ENCODE data around the gene RASL10A.
"Not testable (repeated sequence)": the region's sequence is repeated elsewhere in the genome, so short reads cannot be mapped to it uniquely, and the experiment has no call there.

RASL10A gene

GRCh38 chr22:29344889-29345288 lies 29.4 kb upstream of the RASL10A start:
- not testable (repeated sequence) for H3K9me3 ChIP-seq (ENCODE audit: control insufficient read depth, low read length); H3K27me3 ChIP-seq (ENCODE audit: control insufficient read depth, insufficient read depth, low read length); H3K4me1 ChIP-seq (ENCODE audit: control insufficient read depth, insufficient read depth, low read length); H3K4me3 ChIP-seq (ENCODE audit: low read length); H3K9ac ChIP-seq (ENCODE audit: low read length)
- peaks cover 28% of the 10 kb centered on the region for H3K36me3 ChIP-seq (ENCODE audit: control insufficient read depth, insufficient read depth, low read length)

- Histone ChIP-seq H3K9me3 (ENCODE audit: control insufficient read depth, low read length) (no peaks in the 10 kb centered on the region), H3K36me3 (ENCODE audit: control insufficient read depth, insufficient read depth, low read length) (peaks cover 27% of the 10 kb centered on the region), H3K4me3 (ENCODE audit: low read length) (no peak overlapping the region), H3K27me3 (ENCODE audit: control insufficient read depth, insufficient read depth, low read length) (no peaks in the 10 kb centered on the region), H3K4me1 (ENCODE audit: control insufficient read depth, insufficient read depth, low read length) (no peaks in the 10 kb centered on the region), H3K9ac (ENCODE audit: low read length) (no peak overlapping the region)
These were observed 28.6 kb upstream of the RASL10A start for GRCh38 chr22:29344137-29344536.

GRCh38 chr22:29343313-29343805 lies 27.9 kb upstream of the RASL10A start:
- Histone ChIP-seq H3K36me3 (ENCODE audit: control insufficient read depth, insufficient read depth, low read length) (peaks cover 23% of the 10 kb centered on the region), H3K4me3 (ENCODE audit: low read length) (no peak overlapping the region)

GRCh38 chr22:29342577-29343312 lies 27.2 kb upstream of the RASL10A start:
- no peaks in the 10 kb centered on the region for H3K4me1 ChIP-seq (ENCODE audit: control insufficient read depth, insufficient read depth, low read length)
- no peak overlapping the region for H3K4me3 ChIP-seq (ENCODE audit: low read length)
- no peak overlapping the region for H3K9ac ChIP-seq (ENCODE audit: low read length)
- H3K27me3 ChIP-seq (ENCODE audit: control insufficient read depth, insufficient read depth, low read length): no peaks in the 10 kb centered on the region
- H3K36me3 ChIP-seq (ENCODE audit: control insufficient read depth, insufficient read depth, low read length): peaks cover 23% of the 10 kb centered on the region
- no peaks in the 10 kb centered on the region for H3K9me3 ChIP-seq (ENCODE audit: control insufficient read depth, low read length)

More at GRCh38 chr22:29343313-29343805, 27.9 kb upstream of the RASL10A start:
- Histone ChIP-seq H3K9me3 (ENCODE audit: control insufficient read depth, low read length) (no peaks in the 10 kb centered on the region), H3K4me1 (ENCODE audit: control insufficient read depth, insufficient read depth, low read length) (no peaks in the 10 kb centered on the region), H3K27me3 (ENCODE audit: control insufficient read depth, insufficient read depth, low read length) (no peaks in the 10 kb centered on the region), H3K9ac (ENCODE audit: low read length) (no peak overlapping the region)

- no peaks in the 10 kb centered on the region for H3K9me3 ChIP-seq (ENCODE audit: control insufficient read depth, low read length)
- no peaks in the 10 kb centered on the region for H3K4me1 ChIP-seq (ENCODE audit: control insufficient read depth, insufficient read depth, low read length)
- no peak overlapping the region for H3K4me3 ChIP-seq (ENCODE audit: low read length)
- H3K27me3 ChIP-seq (ENCODE audit: control insufficient read depth, insufficient read depth, low read length): no peaks in the 10 kb centered on the region
- H3K9ac ChIP-seq (ENCODE audit: low read length): no peak overlapping the region
- H3K36me3 ChIP-seq (ENCODE audit: control insufficient read depth, insufficient read depth, low read length): peaks cover 25% of the 10 kb centered on the region
These were observed 26.7 kb upstream of the RASL10A start for GRCh38 chr22:29342177-29342576.

- Histone ChIP-seq H3K4me1 (ENCODE audit: control insufficient read depth, insufficient read depth, low read length) (no peaks in the 10 kb centered on the region), H3K9me3 (ENCODE audit: control insufficient read depth, low read length) (no peaks in the 10 kb centered on the region), H3K9ac (ENCODE audit: low read length) (no peak overlapping the region), H3K36me3 (ENCODE audit: control insufficient read depth, insufficient read depth, low read length) (peaks cover 26% of the 10 kb centered on the region), H3K27me3 (ENCODE audit: control insufficient read depth, insufficient read depth, low read length) (no peaks in the 10 kb centered on the region), H3K4me3 (ENCODE audit: low read length) (no peak overlapping the region)
These were observed 26.3 kb upstream of the RASL10A start for GRCh38 chr22:29341849-29342127.

- Histone ChIP-seq H3K9me3 (ENCODE audit: control insufficient read depth, low read length) (no peaks in the 10 kb centered on the region), H3K9ac (ENCODE audit: low read length) (no peak overlapping the region), H3K4me1 (ENCODE audit: control insufficient read depth, insufficient read depth, low read length) (no peaks in the 10 kb centered on the region), H3K27me3 (ENCODE audit: control insufficient read depth, insufficient read depth, low read length) (no peaks in the 10 kb centered on the region), H3K36me3 (ENCODE audit: control insufficient read depth, insufficient read depth, low read length) (peaks cover 26% of the 10 kb centered on the region), H3K4me3 (ENCODE audit: low read length) (no peak overlapping the region)
These were observed 25.8 kb upstream of the RASL10A start for GRCh38 chr22:29341056-29341848.

- Histone ChIP-seq H3K4me3 (ENCODE audit: low read length) (no peak overlapping the region), H3K27me3 (ENCODE audit: control insufficient read depth, insufficient read depth, low read length) (no peaks in the 10 kb centered on the region), H3K4me1 (ENCODE audit: control insufficient read depth, insufficient read depth, low read length) (no peaks in the 10 kb centered on the region), H3K9me3 (ENCODE audit: control insufficient read depth, low read length) (no peaks in the 10 kb centered on the region), H3K9ac (ENCODE audit: low read length) (no peak overlapping the region), H3K36me3 (ENCODE audit: control insufficient read depth, insufficient read depth, low read length) (peaks cover 26% of the 10 kb centered on the region)
These were observed 25.1 kb upstream of the RASL10A start for GRCh38 chr22:29340566-29340965.

GRCh38 chr22:29339381-29340235 lies 24.1 kb upstream of the RASL10A start:
- peaks cover 26% of the 10 kb centered on the region for H3K36me3 ChIP-seq (ENCODE audit: control insufficient read depth, insufficient read depth, low read length)
- H3K9me3 ChIP-seq (ENCODE audit: control insufficient read depth, low read length): no peaks in the 10 kb centered on the region
- H3K4me3 ChIP-seq (ENCODE audit: low read length): no peak overlapping the region
- no peaks in the 10 kb centered on the region for H3K27me3 ChIP-seq (ENCODE audit: control insufficient read depth, insufficient read depth, low read length)
- no peak overlapping the region for H3K9ac ChIP-seq (ENCODE audit: low read length)
- no peaks in the 10 kb centered on the region for H3K4me1 ChIP-seq (ENCODE audit: control insufficient read depth, insufficient read depth, low read length)

- Histone ChIP-seq H3K36me3 (ENCODE audit: control insufficient read depth, insufficient read depth, low read length) (peaks cover 26% of the 10 kb centered on the region), H3K9ac (ENCODE audit: low read length) (no peak overlapping the region), H3K4me1 (ENCODE audit: control insufficient read depth, insufficient read depth, low read length) (no peaks in the 10 kb centered on the region), H3K9me3 (ENCODE audit: control insufficient read depth, low read length) (no peaks in the 10 kb centered on the region), H3K4me3 (ENCODE audit: low read length) (no peak overlapping the region), H3K27me3 (ENCODE audit: control insufficient read depth, insufficient read depth, low read length) (no peaks in the 10 kb centered on the region)
These were observed 22.9 kb upstream of the RASL10A start for GRCh38 chr22:29338398-29338797.

- Histone ChIP-seq H3K9me3 (ENCODE audit: control insufficient read depth, low read length) (no peaks in the 10 kb centered on the region), H3K9ac (ENCODE audit: low read length) (no peak overlapping the region), H3K36me3 (ENCODE audit: control insufficient read depth, insufficient read depth, low read length) (peaks cover 26% of the 10 kb centered on the region), H3K4me1 (ENCODE audit: control insufficient read depth, insufficient read depth, low read length) (no peaks in the 10 kb centered on the region), H3K27me3 (ENCODE audit: control insufficient read depth, insufficient read depth, low read length) (no peaks in the 10 kb centered on the region), H3K4me3 (ENCODE audit: low read length) (no peak overlapping the region)
These were observed 22.3 kb upstream of the RASL10A start for GRCh38 chr22:29337631-29338284.

All from mucosa of stomach (tissue), 1 donor.